ENCODE measurements around the gene NDEL1.

NDEL1 gene

GRCh38 chr17:8458128-8458527 lies 22.4 kb downstream of the NDEL1 start:
- no peak for DNase-seq (ENCODE audit: low spot score)

DNA sequence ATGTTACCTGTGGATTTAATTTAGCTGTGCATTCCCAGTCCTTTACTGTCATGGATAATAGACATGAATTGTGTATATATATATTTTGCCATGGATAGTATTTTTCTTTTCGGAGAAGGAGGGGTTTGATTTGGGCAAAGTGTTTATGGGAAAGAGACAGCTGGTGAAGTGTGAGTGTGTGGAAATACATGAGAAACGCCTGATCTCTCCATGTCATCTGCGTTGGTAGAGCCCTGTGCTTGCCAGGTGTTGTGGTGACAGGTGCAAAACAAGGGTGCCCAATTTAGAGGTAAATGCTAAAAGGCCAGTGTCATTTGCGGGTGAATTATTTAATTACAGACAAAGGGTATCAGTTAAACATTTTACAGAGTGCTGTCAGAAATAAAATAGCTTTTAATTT lies 23.4 kb downstream of the NDEL1 start:
- DNase-seq (ENCODE audit: low spot score): no peak

GRCh38 chr17:8459831-8460230 lies 24.1 kb downstream of the NDEL1 start:
- no peak for DNase-seq (ENCODE audit: low spot score)

DNA sequence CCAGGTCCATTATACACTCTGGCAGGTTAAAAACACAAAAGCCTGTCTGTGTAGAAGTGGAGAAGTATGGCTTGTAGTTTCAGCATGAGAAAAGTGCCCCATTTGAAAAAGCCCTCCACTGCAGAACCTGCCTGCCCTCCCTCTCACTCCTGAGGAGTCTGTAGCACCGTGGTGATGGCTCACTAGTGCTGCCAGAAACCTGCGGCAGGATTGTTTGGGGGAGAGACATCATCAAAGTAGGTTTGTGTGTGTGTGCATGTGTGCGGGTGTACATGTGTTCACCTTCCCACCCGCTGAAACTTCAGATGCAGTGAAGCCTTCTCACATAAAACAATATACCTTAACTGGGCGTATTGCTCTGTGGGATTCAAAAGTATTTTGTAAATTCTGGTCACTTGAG lies 26.9 kb downstream of the NDEL1 start:
- DNase-seq (ENCODE audit: low spot score): no peak

- no peak for DNase-seq (ENCODE audit: low spot score)
These were observed 27.4 kb downstream of the NDEL1 start for GRCh38 chr17:8463099-8463498.

DNA sequence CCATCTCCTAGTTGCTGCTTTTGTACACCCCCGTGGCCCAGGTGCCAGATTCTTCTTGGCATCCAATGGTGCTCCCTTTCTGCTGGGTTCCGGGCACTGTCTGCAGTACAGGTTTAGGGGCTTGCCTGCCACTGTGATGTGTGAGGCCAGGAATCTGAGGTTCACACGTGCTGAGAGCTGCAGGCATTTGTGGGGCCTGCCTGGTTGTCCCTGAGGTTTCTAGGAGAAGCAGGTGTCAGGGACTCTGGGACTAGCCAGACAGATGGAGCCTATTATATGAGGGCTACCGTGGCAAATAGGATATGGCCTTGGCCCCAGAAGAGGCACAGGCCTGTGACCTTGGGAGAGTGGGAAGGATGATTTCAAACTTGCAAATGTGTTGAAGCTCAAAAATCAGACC lies 29.3 kb downstream of the NDEL1 start:
- no peak for DNase-seq (ENCODE audit: low spot score)

DNA sequence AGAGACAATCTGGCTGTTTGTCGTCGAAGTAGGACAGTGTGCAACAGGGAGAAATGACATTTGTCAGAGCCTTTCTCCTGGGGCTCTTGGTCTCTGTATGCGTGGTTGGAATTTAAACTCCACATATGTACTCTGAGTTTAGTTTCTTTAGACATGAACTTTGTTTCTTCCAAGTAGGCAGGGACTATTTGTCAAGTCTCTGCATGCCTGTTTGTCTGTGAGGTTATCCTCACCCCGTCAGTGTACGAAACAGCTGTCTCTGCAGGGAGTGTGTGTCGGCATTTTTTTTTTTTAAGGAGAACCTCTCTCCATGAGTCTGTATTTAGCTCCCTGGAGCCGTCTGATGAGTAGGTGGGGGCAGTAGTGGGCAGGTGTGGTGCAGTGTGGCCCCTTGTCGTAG lies 29.7 kb downstream of the NDEL1 start:
- no peak for DNase-seq (ENCODE audit: low spot score)

DNA sequence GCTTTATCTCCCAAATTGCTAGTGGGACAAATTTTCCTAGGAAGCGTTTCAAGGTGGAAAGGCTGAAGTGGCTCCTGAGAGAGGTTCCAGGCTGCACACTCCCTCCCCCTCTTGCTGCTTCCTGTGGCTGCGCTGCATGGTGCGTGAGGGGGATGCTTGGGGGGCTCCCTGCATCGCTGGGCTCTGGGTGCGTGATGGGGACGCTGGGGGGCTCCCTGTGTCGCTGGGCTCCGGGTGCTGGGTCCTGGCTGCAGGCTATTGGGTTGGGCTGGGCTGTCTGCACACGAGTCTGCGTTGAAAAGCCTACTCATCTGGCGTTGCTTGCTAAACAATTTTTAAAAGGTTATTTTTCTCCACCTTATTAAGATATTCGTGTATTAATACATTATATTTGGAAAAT lies 30.1 kb downstream of the NDEL1 start:
- DNase-seq (ENCODE audit: low spot score): no peak

- peak; percentile 71 for DNase-seq (ENCODE audit: low spot score)
These were observed 30.8 kb downstream of the NDEL1 start for GRCh38 chr17:8466456-8466855.

- DNase-seq (ENCODE audit: low spot score): no peak
These were observed 31.2 kb downstream of the NDEL1 start for GRCh38 chr17:8466873-8467272.

- no peak for DNase-seq (ENCODE audit: low spot score)
These were observed 31.8 kb downstream of the NDEL1 start for GRCh38 chr17:8467527-8467926.

- no peak for DNase-seq (ENCODE audit: low spot score)
These were observed 32.4 kb downstream of the NDEL1 start for GRCh38 chr17:8468127-8468526.

DNA sequence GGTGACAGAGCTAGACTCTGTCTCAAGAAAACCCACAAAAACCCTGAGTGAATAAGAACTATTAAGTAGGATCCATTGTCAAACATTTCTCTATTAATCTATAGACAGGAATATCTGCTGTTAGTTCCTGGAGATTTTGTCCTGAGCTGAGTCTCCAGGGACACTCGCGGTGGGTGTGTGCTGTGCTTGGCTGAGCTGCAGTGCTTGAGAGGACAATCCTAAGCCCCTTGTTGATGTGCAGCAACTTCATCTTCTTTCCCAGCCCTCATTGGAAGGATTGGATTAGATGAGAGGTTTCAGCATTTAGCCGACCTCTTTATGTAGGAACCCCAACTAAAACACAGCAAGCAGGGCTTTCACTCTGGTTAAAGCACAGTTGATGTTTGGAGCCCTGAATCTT lies 33.3 kb downstream of the NDEL1 start:
- no peak for DNase-seq (ENCODE audit: low spot score)

DNA sequence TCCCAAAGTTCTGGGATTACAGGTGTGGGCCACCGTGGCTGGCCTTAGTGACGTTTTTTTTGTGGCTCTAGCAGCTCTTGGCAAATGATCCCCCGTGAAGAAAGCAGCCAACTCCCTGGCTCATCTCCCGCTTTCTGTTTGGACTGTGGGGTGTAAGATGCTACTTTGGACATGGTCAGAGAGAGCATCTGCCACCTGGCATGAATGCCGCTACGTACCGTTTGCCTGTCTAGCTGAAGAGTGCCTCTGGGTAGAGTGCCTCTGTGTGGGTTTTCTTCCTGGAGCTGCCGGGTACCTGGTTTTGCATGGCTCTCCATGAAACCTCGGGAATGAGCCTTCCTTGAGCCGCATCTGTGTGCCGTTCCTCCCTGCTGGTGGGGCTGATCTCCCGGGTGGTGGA lies 34.3 kb downstream of the NDEL1 start:
- DNase-seq (ENCODE audit: low spot score): no peak

GRCh38 chr17:8470447-8471047 lies 34.9 kb downstream of the NDEL1 start:
- DNase-seq (ENCODE audit: low spot score): peak; percentile 39

DNA sequence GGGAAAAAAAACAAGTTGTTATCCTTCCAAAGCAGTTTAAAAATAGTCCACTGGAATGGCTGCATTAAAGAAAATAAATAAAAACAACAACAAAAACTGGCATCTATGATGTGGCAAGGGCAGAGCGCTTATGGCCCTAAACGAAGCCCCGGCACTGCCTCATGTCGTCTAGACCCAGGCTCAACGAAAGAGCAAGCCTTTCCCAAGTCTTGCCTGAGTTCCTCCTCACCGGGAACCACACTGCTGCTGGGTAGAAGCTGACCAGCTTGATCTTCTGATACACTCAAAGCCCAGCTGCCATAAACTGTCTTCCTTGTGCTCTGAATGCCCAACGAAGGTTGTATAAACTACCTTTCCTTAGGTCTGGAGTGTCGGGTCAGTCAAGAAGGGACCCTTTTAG lies 37.0 kb downstream of the NDEL1 start:
- no peak for DNase-seq (ENCODE audit: low spot score)

- no peak for DNase-seq (ENCODE audit: low spot score)
These were observed 37.9 kb downstream of the NDEL1 start for GRCh38 chr17:8473451-8474192.

- no peak for DNase-seq (ENCODE audit: low spot score)
These were observed 39.1 kb downstream of the NDEL1 start for GRCh38 chr17:8474826-8475225.

GRCh38 chr17:8475227-8475626 lies 39.5 kb downstream of the NDEL1 start:
- no peak for DNase-seq (ENCODE audit: low spot score)

DNA sequence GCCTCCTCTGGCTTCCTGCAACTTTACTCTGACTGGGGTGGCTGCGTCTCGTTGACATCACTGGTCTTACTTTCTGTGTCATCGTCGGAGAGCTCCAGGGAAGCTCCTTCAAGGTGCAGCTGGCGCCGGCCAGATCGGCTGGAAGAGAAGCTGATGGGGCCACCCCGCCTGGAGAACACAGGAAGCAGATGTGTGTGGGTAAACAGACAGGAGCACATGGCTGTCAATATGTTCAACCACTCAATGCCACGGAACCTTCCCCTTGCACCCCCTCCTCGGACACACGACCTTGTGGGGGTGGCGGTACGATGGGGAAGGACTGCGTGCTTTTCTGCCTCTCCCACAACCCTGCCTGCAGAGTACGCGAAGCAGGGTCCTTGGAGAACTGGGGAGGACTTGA lies 40.1 kb downstream of the NDEL1 start:
- no peak for DNase-seq (ENCODE audit: low spot score)

GRCh38 chr17:8476741-8477140 lies 41.1 kb downstream of the NDEL1 start:
- no peak for DNase-seq (ENCODE audit: low spot score)

DNA sequence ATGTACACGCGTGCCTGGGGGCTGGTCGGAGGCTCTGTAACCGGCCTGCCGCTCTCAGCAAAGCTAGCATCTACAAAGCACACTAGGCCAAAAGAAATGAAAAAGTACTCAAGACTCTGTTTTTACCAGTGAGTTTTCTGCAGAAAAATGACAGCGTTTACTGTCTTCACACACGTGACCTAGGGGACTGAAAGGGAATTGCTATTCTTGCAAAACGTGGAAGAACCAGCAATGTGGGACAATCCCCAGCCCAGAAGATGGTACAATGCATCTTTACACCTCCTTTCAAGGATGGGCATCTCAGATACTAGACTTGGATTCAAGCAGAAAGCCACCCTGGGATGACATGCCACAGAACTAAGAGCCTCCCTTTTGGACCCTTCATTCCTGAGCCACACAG lies 41.5 kb downstream of the NDEL1 start:
- DNase-seq (ENCODE audit: low spot score): no peak

- no peak for DNase-seq (ENCODE audit: low spot score)
These were observed 42.2 kb downstream of the NDEL1 start for GRCh38 chr17:8477715-8478441.

All from AG08396 (cell line).